Stimulated activated CD8-positive, alpha-beta memory T cell treated with anti-CD3 and anti-CD28 coated beads, Interleukin-4, amount 100 ng/mL, for 1 hour (primary cell): Measurements from ENCODE around the gene SLC7A14.
"Not testable (repeated sequence)": the region's sequence is repeated elsewhere in the genome, so short reads cannot be mapped to it uniquely, and the experiment has no call there.

Experiments used
- DNase-seq, 2 donors: peaks; one replicate each; pipeline ENCODE4 v3.0.0-alpha.2; 2020; ENCODE audit warnings: low read depth in 2 of 2, low spot score in 1 of 2

SLC7A14 gene

GRCh38 chr3:170594528-170594927 lies 8.7 kb upstream of the SLC7A14 start:
- no peak for DNase-seq

- DNase-seq: no peak
These were observed 7.8 kb upstream of the SLC7A14 start for GRCh38 chr3:170593634-170594033.

- DNase-seq: no peak
These were observed 3.2 kb upstream of the SLC7A14 start for GRCh38 chr3:170589113-170589512.

GRCh38 chr3:170585008-170585936 lies 603 bp downstream of the SLC7A14 start:
- no peak for DNase-seq

- peak in 1 of 2 donors; percentile 2 for DNase-seq
These were observed 1.3 kb downstream of the SLC7A14 start for GRCh38 chr3:170584585-170585007.

GRCh38 chr3:170579646-170580045 lies 6.2 kb downstream of the SLC7A14 start:
- DNase-seq: no peak

- DNase-seq: no peak
These were observed 13.1 kb downstream of the SLC7A14 start for GRCh38 chr3:170572665-170573253.

- DNase-seq: not testable (repeated sequence)
These were observed 18.3 kb downstream of the SLC7A14 start for GRCh38 chr3:170567598-170567997.

GRCh38 chr3:170566413-170566812 lies 19.5 kb downstream of the SLC7A14 start:
- DNase-seq: no peak

- no peak for DNase-seq
These were observed 20.4 kb downstream of the SLC7A14 start for GRCh38 chr3:170565495-170565894.

GRCh38 chr3:170564664-170565063 lies 21.2 kb downstream of the SLC7A14 start:
- DNase-seq: no peak

GRCh38 chr3:170563712-170564423 lies 22.0 kb downstream of the SLC7A14 start:
- no peak for DNase-seq

- no peak for DNase-seq
These were observed 23.8 kb downstream of the SLC7A14 start for GRCh38 chr3:170562080-170562479.

GRCh38 chr3:170560717-170561382 lies 25.0 kb downstream of the SLC7A14 start:
- DNase-seq: no peak

GRCh38 chr3:170560296-170560695 lies 25.6 kb downstream of the SLC7A14 start:
- DNase-seq: no peak

- no peak for DNase-seq
These were observed 27.4 kb downstream of the SLC7A14 start for GRCh38 chr3:170558427-170558826.

- DNase-seq: no peak
These were observed 30.5 kb downstream of the SLC7A14 start for GRCh38 chr3:170555329-170555728.

- no peak for DNase-seq
These were observed 31.8 kb downstream of the SLC7A14 start for GRCh38 chr3:170553788-170554757.

GRCh38 chr3:170551252-170551651 lies 34.6 kb downstream of the SLC7A14 start:
- DNase-seq: no peak

- no peak for DNase-seq
These were observed 43.2 kb downstream of the SLC7A14 start for GRCh38 chr3:170542704-170543103.
